D721Med (cell line): ENCODE data around the gene RNF151.
A peak's percentile ranks its signal among the peaks of the same experiment; 100 is the strongest.

ENCODE experiments used
- DNase-seq: peaks from one replicate; pipeline ENCODE4 v3.0.0; 2011; ENCODE audit warnings: low spot score; ENCODE audit not compliant: insufficient read length
- FAIRE-seq: peaks from 2 replicates; lab custom pipeline; 2011; peaks lifted over from hg19 to GRCh38; lab: Jason Lieb, UNC
- TF ChIP-seq, protein P1 (sequence below): IDR thresholded peaks from 2 replicates; pipeline ENCODE4 v1.5.1; 2012; ENCODE audit warnings: mild to moderate bottlenecking, control low read depth; ENCODE audit not compliant: insufficient read depth; ENCODE audit errors: missing control alignments

RNF151 gene

DNA sequence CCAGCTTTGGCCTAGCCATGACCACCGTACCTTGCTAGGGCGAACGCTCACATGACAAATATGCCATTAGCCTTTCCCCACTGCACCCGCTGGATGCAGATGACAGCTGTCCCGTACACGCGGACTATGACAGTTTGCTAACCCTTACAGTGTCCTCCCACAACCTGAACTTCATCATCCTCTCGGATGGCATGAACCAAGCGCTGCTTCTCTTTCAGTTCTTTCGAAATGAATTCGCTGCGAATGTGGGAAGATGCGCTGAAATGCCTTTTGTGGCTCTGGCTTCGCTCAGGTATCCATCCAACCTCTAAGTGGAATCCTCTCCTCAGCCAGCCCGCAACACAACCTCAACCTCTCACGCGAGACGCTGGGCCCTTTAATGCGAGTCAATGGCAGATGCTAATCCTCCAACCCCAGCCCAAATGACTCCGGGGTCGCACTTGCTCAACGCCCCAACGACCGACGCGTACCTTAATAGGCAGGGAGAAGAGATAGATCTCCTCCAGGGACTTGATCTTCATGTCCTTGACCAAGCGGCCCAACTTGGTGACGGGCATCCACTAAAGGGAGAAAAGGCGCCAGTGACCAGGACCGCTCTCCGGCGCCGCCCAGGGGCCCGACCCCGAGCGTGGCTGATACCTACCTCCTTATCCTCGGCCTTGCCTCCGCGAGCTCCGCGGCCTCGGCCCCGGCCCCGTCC lies 2.7 kb upstream of the RNF151 start:
- TF ChIP-seq, protein P1, sequence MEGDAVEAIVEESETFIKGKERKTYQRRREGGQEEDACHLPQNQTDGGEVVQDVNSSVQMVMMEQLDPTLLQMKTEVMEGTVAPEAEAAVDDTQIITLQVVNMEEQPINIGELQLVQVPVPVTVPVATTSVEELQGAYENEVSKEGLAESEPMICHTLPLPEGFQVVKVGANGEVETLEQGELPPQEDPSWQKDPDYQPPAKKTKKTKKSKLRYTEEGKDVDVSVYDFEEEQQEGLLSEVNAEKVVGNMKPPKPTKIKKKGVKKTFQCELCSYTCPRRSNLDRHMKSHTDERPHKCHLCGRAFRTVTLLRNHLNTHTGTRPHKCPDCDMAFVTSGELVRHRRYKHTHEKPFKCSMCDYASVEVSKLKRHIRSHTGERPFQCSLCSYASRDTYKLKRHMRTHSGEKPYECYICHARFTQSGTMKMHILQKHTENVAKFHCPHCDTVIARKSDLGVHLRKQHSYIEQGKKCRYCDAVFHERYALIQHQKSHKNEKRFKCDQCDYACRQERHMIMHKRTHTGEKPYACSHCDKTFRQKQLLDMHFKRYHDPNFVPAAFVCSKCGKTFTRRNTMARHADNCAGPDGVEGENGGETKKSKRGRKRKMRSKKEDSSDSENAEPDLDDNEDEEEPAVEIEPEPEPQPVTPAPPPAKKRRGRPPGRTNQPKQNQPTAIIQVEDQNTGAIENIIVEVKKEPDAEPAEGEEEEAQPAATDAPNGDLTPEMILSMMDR, result no peak
- no peak for FAIRE-seq

DNA sequence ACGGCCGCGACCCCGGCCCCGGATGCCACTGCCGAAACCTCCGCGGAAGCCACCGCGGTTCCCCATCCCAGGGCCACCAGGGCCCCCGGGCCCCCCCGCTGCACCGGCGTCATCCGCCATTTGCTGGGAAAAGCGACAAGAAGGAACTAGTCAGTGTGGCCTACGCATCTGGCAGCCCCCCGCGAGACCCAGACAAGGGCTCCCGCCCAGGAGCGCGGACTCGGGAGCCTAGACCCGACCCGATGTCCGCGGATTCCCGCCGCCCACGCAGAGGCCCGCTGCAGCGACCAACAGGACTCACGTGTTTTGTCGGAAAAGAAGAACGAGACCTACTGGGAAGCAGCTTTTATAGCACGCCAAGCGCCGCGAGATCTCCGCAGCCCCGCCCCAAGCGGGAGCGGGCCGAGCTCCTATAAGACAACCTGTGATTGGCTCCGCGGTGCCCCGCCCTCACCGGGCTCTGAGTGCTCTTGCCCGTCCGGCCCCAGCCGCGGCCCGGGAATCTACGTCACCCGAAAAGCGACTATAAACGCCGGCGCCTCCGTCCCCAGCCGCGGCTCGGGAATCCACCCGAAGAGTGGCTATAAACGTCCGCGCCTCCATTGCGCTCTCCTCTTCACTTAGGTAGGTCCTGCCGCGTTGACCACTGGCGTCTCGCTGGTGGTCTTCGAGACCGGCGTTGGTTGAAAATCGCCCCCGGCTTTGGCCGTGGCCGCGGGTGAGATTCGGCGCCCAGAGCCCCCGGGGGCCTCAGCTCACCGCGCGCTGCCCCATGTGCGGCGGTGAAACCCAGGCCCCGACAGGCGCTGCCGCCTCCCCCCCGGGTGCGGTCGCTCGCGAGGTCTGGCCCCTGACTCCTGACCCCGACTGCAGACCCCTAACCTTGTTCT lies 1.9 kb upstream of the RNF151 start, which contains the start of gene RPS2:
RPS2 (minus strand) TSS at position 321 of the 890 bp plus-strand sequence; CDS start at position 120, 201 bp downstream.
- DNase-seq (peak; percentile 100), FAIRE-seq (no peak)
- TF ChIP-seq, protein P1, result no peak

More for the DNA sequence above, 2.7 kb upstream of the RNF151 start:
- no peak for DNase-seq

DNA sequence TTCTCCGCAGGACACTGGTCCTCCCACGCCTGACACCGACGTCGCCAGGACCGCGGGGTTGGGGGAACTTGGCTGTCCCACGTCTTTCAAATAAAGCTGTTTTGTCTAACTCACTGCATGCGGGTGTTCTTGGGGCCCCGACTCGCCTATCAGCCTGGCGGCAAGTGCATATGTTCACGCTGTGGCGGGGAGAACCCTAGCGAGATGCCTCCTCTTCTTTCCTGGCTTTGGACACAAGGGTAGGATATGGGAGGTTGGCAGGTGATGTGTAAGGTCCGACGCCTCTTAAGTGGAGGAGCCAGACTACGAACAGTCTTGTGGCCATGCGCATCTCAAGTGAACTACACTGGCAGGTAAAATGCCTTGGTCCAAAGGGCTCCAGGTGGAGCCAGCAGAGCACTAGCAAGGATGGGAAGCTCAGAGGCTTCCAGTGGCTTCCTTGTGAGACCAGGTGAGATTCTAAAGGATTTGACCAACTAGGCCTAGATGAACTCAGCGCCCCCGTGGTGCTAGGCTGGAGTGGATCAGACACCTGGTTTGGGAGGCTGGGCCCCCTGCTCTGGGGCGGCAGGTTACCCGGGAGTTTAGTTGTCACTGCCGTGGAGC lies 1.2 kb upstream of the RNF151 start:
- DNase-seq, result no peak
- no peak for FAIRE-seq
- TF ChIP-seq, protein P1, result no peak

GRCh38 chr16:1968146-1968953 lies 1.7 kb downstream of the RNF151 start:
- TF ChIP-seq, protein P1, result no peak
- no peak for DNase-seq
- no peak for FAIRE-seq

- peak; percentile 99 for DNase-seq
- FAIRE-seq, result no peak
- TF ChIP-seq, protein P1, result no peak
These were observed 5.3 kb downstream of the RNF151 start, which contains the start of gene TBL3 for GRCh38 chr16:1971796-1972489. TSS of gene TBL3 (plus strand) at chr16:1972053. CDS start at chr16:1972165, 112 bp downstream.

- TF ChIP-seq, protein P1, result no peak
- DNase-seq (no peak), FAIRE-seq (no peak)
These were observed 5.8 kb downstream of the RNF151 start for GRCh38 chr16:1972490-1972877.
